AG09319 (cell line): ENCODE results near the gene PRR22.

ENCODE experiments used
- DNase-seq: peaks from one replicate; pipeline ENCODE4 v3.0.0-alpha.2; 2010; ENCODE audit warnings: low read depth; ENCODE audit errors: extremely low read depth
- CTCF ChIP-seq: IDR thresholded peaks from 2 replicates; pipeline ENCODE4 v1.5.1; 2011; ENCODE audit warnings: low read depth, mild to moderate bottlenecking, inconsistent platforms, low read length, moderate library complexity

The PRR22 gene

GRCh38 chr19:5827891-5828660 is 43.5 kb upstream of the PRR22 start:
- DNase-seq = peak; percentile 73
- TF ChIP-seq CTCF = no peak

GRCh38 chr19:5827342-5827890 is 42.9 kb upstream of the PRR22 start:
- no peak for DNase-seq
- no peak for TF ChIP-seq CTCF

GRCh38 chr19:5826531-5827341 is 42.2 kb upstream of the PRR22 start:
- DNase-seq = no peak

GRCh38 chr19:5825178-5825577 is 40.6 kb upstream of the PRR22 start:
- no peak for TF ChIP-seq CTCF
- no peak for DNase-seq

More at GRCh38 chr19:5826531-5827341, 42.2 kb upstream of the PRR22 start:
- TF ChIP-seq CTCF = no peak; the same call in 1 of the 2 replicates

- TF ChIP-seq CTCF = no peak
- no peak for DNase-seq
Observed at GRCh38 chr19:5824751-5825150, 40.2 kb upstream of the PRR22 start.

GRCh38 chr19:5823579-5824281 is 39.2 kb upstream of the PRR22 start:
- no peak; the same call in 1 of the 2 replicates for TF ChIP-seq CTCF
- no peak for DNase-seq
